GM19324 (cell line): Measurements from ENCODE around the gene IPO4.

Experiments
- ATAC-seq: cut with Tn5 transposase; IDR thresholded peaks from one replicate; pipeline ENCODE4 v1.9.1; 2021; ENCODE audit warnings: mild to moderate bottlenecking, moderate library complexity; ENCODE audit not compliant: unreplicated experiment, low FRiP score

Gene IPO4

DNA sequence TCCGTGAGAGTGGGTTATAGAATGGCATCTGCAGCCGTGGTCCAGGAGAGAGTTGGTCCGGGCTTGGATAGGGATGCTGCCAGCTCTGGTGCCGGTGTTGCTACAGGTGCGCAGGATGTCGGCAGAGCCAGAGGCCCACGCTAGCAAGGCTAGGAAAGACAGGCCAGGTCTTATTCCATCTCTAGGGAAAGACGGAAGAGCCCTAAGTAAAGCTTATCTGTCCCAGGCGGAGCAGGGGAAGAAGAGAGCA is 53.1 kb downstream of the IPO4 start:
- no peak for ATAC-seq

DNA sequence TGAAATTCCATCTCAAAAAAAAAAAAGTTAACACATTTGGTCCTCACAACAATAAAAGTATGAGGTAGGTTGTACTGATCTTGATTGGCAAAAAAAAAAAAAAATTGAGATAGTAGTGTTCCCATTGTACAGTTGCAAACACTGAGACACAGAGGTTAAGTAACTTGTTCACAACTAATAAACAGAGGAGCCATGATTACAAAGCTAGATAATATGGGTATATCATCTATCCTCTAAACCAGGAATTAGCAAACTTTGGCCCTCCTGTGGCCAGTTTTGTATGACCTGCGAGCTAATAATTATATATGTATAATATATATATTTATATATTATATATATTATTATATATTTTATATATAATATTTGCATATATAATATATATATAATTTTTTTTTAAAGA is 54.9 kb downstream of the IPO4 start:
- ATAC-seq, result no peak

DNA sequence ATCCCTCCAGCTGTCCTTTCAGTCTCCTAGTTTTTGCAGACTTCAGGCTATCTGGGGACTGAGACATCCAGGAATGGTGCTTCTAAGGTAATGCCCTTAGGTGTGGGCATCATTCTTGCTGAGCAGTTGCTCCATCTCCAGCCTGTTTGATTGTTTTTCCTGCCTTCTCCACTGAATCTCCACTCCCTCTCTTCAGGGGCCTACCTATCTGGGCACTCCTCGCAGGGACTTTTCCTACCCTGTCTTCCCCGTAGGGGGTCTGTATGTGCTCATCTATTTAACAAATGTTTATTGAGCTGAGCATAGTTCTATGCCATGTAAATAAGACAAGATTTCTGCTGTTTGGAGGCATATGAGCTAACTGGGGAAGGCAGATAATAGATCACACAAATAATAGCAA is 55.6 kb downstream of the IPO4 start:
- ATAC-seq, result no peak

DNA sequence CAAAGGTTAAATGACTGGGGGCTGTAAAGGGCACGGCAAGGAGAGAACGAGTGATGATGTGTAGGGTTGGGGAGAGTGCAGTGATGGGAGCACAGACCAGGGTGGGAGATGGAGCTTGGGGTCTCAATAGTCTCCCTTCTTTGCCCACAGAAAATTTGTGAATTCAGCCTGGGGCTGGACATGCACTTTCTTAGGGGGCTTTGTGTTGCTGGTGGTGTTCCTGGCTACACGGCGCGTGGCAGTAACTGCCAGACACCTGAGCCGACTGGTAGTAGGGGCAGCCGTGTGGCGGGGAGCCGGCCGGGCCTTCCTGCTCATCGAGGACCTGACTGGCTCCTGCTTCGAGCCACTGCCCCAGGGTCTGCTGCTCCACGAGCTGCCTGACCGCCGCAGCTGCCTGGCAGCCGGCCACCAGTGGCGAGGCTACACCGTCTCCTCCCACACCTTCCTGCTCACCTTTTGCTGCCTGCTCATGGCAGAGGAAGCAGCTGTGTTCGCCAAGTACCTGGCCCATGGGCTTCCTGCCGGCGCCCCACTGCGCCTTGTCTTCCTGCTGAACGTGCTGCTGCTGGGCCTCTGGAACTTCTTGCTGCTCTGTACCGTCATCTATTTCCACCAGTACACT is 56.4 kb downstream of the IPO4 start:
- ATAC-seq, result no peak

DNA sequence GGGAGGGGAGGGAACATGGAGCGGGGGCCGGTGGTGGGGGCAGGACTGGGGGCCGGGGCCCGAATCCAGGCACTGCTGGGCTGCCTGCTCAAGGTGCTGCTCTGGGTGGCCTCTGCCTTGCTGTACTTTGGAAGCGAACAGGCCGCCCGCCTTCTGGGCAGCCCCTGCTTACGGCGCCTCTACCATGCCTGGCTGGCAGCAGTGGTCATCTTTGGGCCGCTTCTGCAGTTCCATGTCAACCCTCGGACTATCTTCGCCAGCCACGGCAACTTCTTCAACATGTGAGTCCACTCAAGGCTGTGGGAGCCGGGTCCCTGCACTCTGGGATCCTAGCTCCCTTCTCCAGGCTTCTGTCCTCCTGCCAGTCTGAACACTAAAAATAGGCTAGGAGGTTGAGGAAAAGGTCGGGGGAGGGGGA is 57.1 kb downstream of the IPO4 start:
- no peak for ATAC-seq

DNA sequence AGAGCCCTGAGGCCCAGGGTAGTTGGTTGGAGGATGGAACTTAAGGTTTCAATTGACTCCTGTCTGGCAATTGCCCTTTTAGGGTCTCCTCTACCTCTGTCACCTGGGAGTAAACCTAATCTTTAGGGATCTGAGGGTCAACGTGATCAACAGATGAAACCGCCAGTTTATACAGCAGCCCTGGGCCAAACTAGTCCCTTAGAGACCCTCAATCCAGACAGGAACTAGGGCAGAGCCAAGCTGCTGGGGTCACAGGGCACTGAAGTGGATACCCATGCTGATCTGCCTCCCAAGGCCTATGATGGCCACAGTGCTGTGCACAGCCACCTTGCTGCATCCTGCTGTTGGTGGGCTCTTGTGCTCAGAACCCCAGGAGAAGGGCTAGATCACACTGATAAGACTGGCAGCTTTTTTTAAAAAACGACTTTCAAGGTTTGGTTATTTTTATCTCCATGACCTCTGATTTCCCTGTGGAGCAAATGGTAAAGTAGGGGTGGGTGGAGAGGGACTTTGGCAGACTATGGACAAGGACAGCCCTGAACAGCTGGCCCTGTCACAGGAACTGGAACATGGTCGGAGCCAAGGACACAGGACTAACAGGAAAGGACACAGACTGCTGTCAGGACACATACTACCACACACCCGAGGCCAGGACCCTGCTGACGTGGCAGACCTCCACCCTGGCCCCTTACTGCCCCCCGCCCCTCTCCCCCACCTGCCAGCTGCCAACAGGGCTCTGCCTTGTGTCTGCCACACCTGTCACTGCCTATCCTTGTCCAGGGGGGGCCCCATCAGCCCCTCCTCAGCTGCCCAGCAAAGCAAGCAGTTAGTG is 57.7 kb downstream of the IPO4 start:
- ATAC-seq, result no peak

DNA sequence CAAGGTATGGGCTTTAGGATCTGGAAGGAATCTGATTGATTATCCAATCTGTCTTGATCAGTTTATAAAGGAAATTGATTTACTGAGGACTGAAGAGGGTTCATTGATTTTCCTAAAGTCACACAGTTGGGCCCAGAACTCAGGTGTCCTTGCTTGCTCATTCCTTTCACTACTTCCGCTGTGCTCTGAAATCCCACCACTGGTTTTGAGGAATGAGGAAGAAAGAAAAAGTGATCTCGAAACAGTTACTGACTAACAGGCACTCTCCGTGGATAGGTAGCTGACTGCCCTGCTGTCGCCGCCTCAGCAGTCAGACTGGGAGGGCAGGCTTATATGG is 58.3 kb downstream of the IPO4 start, which contains the start of gene FITM1:
Gene FITM1, plus strand, starts transcription at position 280 of the 337 bp plus-strand sequence. CDS start 905 bp downstream, outside the sequence.
- ATAC-seq, result no peak
